ENCODE measurements around the gene SLC6A11.

DNA sequence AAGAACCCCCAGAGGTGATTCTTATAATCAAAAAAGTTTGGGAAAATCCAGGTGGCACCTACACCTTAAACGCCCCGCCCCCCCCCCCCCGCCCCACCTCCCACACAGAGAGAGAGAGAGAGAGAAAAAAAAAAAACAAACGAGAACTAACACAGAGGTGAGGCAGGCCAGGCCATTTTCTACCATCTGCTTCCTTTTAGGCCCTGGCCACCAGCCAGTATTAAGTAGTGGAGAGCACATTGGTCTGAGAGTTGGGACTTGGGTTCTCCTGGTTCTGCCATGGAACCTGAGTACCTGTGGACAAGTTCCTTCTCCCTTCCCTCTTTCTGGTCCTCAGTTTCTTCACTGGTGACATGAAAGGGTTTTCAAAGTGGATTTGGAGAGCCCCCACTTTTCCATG, 60.6 kb downstream of the SLC6A11 start:
- no peak for TF ChIP-seq POLR2A (IDR thresholded peaks at IDR 0.05; ENCODE audit: low read depth, low read length)
- TF ChIP-seq TAF1 (IDR thresholded peaks at IDR 0.05; ENCODE audit: borderline replicate concordance, low read depth, low read length) = no peak

Measured in GM12892 (cell line).